Ovary (tissue), 3 donors: ENCODE data around the gene TEX38.

Source experiments
- EP300 ChIP-seq: sonication (generic); formaldehyde crosslinking; IDR thresholded peaks from one replicate; pipeline ENCODE4 v1.6.1; 2017; ENCODE audit warnings: antibody characterized with exemption
- POLR2A ChIP-seq: fragments of 450-650 bp; IDR thresholded peaks from one replicate; pipeline ENCODE4 v1.6.1; 2017; ENCODE audit warnings: antibody characterized with exemption, mild to moderate bottlenecking, moderate library complexity
- TF ChIP-seq, protein P1 (sequence below), 3 donors: fragments of 450-650 bp in 2 of 3; fragments of 200-600 bp in 1 of 3; IDR thresholded peaks; one replicate each; pipeline versions ENCODE4 v1.5.1 to v1.8.0; 2016 to 2022; ENCODE audit warnings: antibody characterized with exemption in 3 of 3, mild to moderate bottlenecking in 1 of 3
- donor health status: DM: no; HTN: no; CAD: no.

DNA sequence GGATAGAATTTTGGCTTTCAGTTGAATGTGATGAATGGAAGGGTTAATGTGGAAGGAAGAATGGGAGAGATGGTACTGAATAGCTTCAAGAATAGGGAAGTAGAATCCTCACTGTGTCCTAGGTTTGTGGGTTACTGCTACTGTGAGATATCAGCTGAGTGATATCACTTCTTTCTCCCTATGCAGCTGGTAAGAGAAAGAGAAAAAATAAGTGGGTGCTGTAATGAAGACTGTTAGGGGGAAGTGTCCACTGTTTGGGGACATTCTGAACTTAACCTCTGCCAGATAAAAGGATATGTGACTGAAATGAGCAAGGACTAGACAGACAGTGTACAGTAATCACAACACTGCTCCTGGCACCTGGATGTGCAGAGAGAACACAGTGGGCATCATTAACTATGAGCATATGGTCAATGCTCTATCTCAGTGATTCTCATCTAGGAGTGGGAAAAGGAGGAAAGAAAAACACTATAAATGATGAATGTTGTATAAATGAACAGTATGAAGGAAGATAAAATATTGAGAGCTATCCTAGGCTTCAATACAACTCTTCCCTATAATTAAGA, 29.5 kb upstream of the TEX38 start:
- TF ChIP-seq, protein P1, sequence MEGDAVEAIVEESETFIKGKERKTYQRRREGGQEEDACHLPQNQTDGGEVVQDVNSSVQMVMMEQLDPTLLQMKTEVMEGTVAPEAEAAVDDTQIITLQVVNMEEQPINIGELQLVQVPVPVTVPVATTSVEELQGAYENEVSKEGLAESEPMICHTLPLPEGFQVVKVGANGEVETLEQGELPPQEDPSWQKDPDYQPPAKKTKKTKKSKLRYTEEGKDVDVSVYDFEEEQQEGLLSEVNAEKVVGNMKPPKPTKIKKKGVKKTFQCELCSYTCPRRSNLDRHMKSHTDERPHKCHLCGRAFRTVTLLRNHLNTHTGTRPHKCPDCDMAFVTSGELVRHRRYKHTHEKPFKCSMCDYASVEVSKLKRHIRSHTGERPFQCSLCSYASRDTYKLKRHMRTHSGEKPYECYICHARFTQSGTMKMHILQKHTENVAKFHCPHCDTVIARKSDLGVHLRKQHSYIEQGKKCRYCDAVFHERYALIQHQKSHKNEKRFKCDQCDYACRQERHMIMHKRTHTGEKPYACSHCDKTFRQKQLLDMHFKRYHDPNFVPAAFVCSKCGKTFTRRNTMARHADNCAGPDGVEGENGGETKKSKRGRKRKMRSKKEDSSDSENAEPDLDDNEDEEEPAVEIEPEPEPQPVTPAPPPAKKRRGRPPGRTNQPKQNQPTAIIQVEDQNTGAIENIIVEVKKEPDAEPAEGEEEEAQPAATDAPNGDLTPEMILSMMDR (IDR thresholded peaks at IDR 0.05), result no peak
- no peak for TF ChIP-seq POLR2A
- TF ChIP-seq EP300, result no peak
